ENCODE data around the gene KIAA0513. TPM values are rescaled to one million over a fixed set of nuclear protein-coding genes. Genes with fewer than 3 reads are reported as not detected.

KIAA0513 gene
- total RNA-seq, 1 donor from 2014 or later: 6.1 TPM

DNA sequence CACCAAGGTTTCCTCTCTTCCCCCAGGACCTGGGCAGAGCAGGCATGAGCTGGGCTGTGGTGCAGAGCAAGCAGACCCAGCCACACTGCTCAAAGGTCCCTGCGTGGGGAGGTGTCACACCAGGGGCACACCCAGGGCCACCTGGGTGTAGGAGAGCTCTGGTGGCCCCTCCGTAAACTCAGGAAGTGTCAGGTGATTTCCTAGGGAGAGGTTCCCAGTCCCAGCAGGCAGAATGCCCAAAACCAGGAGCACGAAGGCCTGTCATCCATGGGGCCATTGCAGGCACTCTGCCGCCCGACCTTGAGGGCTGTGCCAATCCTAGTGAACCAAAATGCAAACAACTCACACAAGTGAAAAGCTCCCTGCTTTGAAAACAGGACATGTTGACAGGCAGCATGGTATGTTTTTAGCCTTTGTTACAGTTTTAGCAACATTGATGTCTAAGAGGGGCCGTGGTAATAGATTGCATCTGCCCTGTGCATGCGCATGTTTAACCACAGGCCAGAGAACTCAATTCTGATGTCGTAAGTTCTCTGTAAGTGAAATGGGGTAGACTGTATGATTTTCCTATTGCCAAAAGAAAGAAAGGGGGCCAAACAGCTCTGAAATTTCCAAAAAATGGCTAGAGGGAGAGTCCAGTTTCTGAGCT, 63.4 kb downstream of the KIAA0513 start:
- Histone ChIP-seq H3K36me3 (no peaks in the 10 kb centered on the region), H3K9me3 (ENCODE audit: low read depth) (no peaks in the 10 kb centered on the region), H3K4me3 (no peak overlapping the region), H3K27me3 (peaks cover 2% of the 10 kb centered on the region), H3K9ac (no peak overlapping the region), H3K4me1 (no peaks in the 10 kb centered on the region), H4K20me1 (ENCODE audit: low read depth) (no peaks in the 10 kb centered on the region), H2AFZ (replicated peaks) (no peak overlapping the region), H3K79me2 (ENCODE audit: low read depth) (no peaks in the 10 kb centered on the region), H3K4me2 (no peak overlapping the region), H3F3A (ENCODE audit: low read depth) (no peaks in the 10 kb centered on the region), H3K27ac (no peak overlapping the region)
- Mint-ChIP-seq H3K9me3 (no peaks in the 10 kb centered on the region), H3K27ac (no peak overlapping the region), H3K27me3 (ENCODE audit: insufficient read depth, low read depth) (no peaks in the 10 kb centered on the region), H3K36me3 (no peaks in the 10 kb centered on the region), H3K4me1 (peaks cover 16% of the 10 kb centered on the region), H3K4me3 (no peak overlapping the region)
- DNase-seq (ENCODE audit: low spot score): no peak
- TF ChIP-seq EZH2 (IDR thresholded peaks at IDR 0.05): no peak
- no peak for TF ChIP-seq EZH2phosphoT487 (IDR thresholded peaks at IDR 0.05)
- TF ChIP-seq CTCF (IDR thresholded peaks at IDR 0.05): no peak

DNA sequence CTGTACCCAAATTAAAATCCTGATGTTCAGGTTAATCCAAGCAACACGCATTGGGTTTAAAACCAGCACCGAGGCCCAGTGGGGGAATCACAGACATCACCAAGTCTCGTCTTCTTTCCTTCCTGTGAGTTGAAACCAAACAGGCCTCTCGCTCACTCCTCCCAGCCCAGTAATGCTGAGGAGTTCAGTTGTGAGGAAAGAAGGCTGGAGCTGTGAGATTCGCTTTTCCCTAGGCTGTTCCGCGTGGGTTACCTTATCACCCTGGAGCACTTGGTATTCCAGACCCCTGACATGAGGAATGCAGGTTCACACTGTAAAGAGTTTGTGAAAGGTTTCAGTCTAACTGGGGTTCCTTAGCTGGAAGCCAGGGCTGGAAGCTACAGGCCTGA, 63.9 kb downstream of the KIAA0513 start:
- Mint-ChIP-seq H3K36me3 (no peaks in the 10 kb centered on the region), H3K9me3 (no peaks in the 10 kb centered on the region), H3K4me3 (no peak overlapping the region), H3K27me3 (ENCODE audit: insufficient read depth, low read depth) (no peaks in the 10 kb centered on the region), H3K27ac (no peak overlapping the region), H3K4me1 (peaks cover 16% of the 10 kb centered on the region)
- Histone ChIP-seq H3K27me3 (no peaks in the 10 kb centered on the region), H3K79me2 (ENCODE audit: low read depth) (no peaks in the 10 kb centered on the region), H3K9ac (no peak overlapping the region), H3F3A (ENCODE audit: low read depth) (no peaks in the 10 kb centered on the region), H3K9me3 (ENCODE audit: low read depth) (no peaks in the 10 kb centered on the region), H2AFZ (replicated peaks) (no peak overlapping the region), H3K27ac (no peak overlapping the region), H4K20me1 (ENCODE audit: low read depth) (no peaks in the 10 kb centered on the region), H3K36me3 (no peaks in the 10 kb centered on the region), H3K4me3 (no peak overlapping the region), H3K4me1 (no peaks in the 10 kb centered on the region), H3K4me2 (no peak overlapping the region)
- no peak for DNase-seq (ENCODE audit: low spot score)
- TF ChIP-seq EZH2 (IDR thresholded peaks at IDR 0.05) (no peak), CTCF (IDR thresholded peaks at IDR 0.05) (no peak), EZH2phosphoT487 (IDR thresholded peaks at IDR 0.05) (no peak)

DNA sequence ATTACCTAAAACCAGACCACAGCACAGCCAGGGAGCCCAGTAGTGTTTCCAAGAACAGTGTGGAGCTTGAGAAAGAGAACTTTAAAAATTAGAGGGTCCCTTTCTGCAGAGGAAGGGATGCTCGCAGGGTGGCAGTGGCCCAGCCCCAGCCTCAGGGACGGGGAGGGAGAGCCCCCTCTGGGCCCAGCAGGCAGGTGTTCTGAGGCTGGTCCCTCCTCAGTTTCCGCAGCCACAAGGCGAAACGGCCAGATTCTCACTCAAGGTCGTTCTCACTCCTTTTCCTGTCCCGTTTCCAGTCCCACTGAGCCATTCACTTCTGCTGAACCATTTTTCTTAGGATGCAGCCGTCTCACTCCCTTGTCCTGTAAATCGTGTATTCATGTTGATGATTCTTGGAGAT, 64.7 kb downstream of the KIAA0513 start:
- Mint-ChIP-seq H3K36me3 (no peaks in the 10 kb centered on the region), H3K4me1 (peaks cover 16% of the 10 kb centered on the region), H3K27me3 (ENCODE audit: insufficient read depth, low read depth) (no peaks in the 10 kb centered on the region), H3K9me3 (no peaks in the 10 kb centered on the region), H3K4me3 (no peak overlapping the region), H3K27ac (no peak overlapping the region)
- Histone ChIP-seq H3K9me3 (ENCODE audit: low read depth) (no peaks in the 10 kb centered on the region), H4K20me1 (ENCODE audit: low read depth) (no peaks in the 10 kb centered on the region), H3K4me2 (no peak overlapping the region), H3K27ac (no peak overlapping the region), H3F3A (ENCODE audit: low read depth) (no peaks in the 10 kb centered on the region), H3K4me1 (no peaks in the 10 kb centered on the region), H2AFZ (replicated peaks) (no peak overlapping the region), H3K79me2 (ENCODE audit: low read depth) (no peaks in the 10 kb centered on the region), H3K36me3 (no peaks in the 10 kb centered on the region), H3K9ac (no peak overlapping the region), H3K4me3 (no peak overlapping the region), H3K27me3 (no peaks in the 10 kb centered on the region)
- TF ChIP-seq EZH2phosphoT487 (IDR thresholded peaks at IDR 0.05) (no peak), EZH2 (IDR thresholded peaks at IDR 0.05) (no peak), CTCF (IDR thresholded peaks at IDR 0.05) (no peak)
- DNase-seq (ENCODE audit: low spot score): no peak

All from neural progenitor cell (in vitro differentiated cells).